Measurements from ENCODE around the gene VSTM5. TPM values are rescaled to one million over a fixed set of nuclear protein-coding genes. Genes with fewer than 3 reads are reported as not detected.
"Not testable (repeated sequence)": the region's sequence is repeated elsewhere in the genome, so short reads cannot be mapped to it uniquely, and the experiment has no call there.

VSTM5 gene
- total RNA-seq (2014; rRNA removed) = not detected in 2 replicates
- polyA plus RNA-seq (2012) = 0.09 TPM

DNA sequence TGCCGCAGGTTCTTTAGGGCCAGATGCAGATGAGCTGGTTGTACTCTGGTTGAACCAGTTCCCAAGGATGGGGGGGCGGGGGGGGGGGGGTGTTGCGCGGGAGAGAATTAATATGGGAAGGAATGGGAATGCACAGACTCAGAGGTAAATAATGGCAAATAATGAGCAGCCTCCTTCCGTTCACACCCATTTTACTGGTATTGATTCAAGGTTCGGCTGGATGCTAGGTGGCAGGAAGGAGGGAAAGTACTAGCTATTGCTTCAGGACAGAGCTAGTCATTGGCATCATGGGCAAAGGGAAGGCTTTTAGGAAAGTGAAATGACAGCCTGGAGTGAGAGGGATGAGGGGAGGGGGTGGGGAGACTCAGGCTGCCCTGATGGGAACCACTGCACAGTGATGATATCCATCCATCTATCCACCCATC, at the start of gene VSTM5:
Gene VSTM5 (minus strand): TSS at position 25 of the 425 bp plus-strand sequence. CDS start 116 bp downstream, outside the sequence.
- DNase-seq (ENCODE audit: low read depth) = no peak

- peak; percentile 49 for DNase-seq (ENCODE audit: low read depth)
Measured at GRCh38 chr11:93895106-93895862, 44.9 kb upstream of the VSTM5 start.

DNA sequence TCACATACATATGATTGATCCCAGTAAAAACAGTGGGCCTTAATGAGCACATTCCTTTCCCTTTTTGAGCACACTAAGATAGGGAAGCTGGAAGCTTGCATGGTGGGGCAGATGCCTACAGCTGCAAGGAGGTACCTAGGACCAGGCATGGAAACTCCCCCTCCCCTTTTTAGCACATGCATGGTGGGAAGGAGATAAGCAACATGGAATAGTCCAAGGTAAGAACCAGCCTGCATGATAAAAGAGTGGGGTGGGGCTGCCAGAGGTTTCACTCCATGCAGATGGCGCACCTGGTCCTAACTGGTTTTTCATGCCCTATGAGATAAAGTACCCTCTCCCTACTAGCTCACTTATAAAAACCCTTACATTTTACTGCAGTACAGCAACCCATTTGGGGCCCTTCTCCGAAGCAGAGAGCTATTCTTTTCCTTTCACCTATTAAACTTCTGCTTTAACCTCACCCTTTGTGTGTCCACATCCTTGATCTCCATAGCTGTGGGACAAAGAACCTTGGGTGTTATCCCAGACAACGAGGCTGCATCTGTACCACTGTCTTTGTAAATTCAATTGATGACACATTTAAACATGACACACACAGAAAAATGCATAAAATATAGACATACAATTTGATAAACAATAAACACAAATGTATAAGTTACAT, 40.1 kb upstream of the VSTM5 start:
- no peak for DNase-seq (ENCODE audit: low read depth)

GRCh38 chr11:93887111-93887510, 36.7 kb upstream of the VSTM5 start:
- DNase-seq (ENCODE audit: low read depth) = no peak

DNA sequence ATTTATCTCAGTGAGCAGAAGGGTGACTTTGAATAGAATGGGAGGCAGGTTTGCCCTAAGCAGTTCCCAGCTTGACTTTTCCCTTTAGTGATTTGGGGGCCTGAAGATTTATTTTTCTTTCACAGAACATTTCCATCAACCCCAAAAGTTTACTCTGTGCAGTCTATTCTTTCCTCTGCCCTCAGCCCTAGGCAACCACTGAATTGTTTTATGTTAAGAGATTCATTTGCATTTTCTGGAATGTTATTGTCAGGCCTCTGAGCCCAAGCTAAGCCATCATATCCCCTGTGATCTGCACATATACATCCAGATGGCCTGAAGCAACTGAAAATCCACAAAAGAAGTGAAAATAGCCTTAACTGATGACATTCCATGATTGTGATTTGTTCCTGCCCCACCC, 28.7 kb upstream of the VSTM5 start:
- DNase-seq (ENCODE audit: low read depth) = not testable (repeated sequence)

GRCh38 chr11:93875637-93876036, 25.2 kb upstream of the VSTM5 start:
- DNase-seq (ENCODE audit: low read depth) = no peak

- no peak for DNase-seq (ENCODE audit: low read depth)
Measured at GRCh38 chr11:93871526-93871925, 21.1 kb upstream of the VSTM5 start.

DNA sequence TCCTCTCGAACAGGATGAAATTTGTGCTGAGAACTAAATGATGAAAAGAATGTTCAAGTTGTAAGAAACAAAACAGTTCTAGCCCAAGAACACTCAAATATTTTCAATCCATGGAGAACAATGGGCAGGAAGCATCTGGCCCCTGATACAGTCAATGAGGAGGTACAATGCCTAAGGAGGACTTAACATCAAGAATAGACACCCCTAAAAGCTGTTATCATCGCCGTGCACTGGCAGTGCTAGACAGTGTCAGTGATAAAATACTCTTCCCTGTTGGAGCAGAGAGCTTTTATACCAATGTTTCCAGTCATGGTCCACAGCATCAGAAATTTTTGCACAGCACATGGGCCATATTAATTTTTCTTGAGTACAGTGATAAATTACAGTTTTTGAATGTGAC, 20.2 kb upstream of the VSTM5 start:
- DNase-seq (ENCODE audit: low read depth) = no peak

DNA sequence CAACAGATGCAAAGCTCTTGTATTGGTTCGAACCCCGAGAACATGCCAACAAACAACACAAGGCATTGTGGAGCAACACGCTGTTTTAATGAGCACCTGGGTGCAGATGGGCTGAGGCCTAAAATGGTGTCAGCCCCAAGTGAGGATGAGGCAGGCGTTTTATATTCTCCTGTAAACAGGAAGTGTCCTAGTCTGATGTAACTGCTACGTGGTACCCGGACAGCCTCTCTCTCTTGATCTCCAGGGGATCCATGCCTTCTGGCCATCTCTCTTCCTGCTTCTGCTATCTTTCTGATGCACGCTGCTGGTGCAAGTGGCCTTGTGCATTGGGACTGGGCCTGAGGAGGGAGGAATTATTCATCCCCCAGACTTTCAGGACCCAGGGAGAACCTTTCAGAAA, 19.4 kb upstream of the VSTM5 start:
- no peak for DNase-seq (ENCODE audit: low read depth)

DNA sequence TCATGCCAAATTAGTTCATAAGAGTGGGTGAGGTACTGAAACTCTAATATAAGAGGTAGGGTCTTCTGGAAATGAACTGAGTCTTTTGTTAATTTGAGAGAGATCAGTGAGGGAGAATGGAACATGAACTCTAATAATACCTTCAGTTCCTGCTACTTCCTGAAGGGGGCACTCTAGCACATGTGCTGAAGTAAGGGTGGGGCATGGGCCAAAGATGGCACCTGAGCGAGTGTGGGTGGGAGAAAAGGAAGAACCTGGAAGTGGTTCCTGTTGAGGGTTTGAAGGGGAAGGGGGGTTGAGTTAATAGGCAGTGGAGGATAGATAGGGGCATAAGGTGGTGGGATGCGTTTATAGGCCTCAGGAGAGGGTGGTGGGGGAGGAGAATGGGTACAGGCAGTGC, 18.0 kb upstream of the VSTM5 start:
- not testable (repeated sequence) for DNase-seq (ENCODE audit: low read depth)

DNA sequence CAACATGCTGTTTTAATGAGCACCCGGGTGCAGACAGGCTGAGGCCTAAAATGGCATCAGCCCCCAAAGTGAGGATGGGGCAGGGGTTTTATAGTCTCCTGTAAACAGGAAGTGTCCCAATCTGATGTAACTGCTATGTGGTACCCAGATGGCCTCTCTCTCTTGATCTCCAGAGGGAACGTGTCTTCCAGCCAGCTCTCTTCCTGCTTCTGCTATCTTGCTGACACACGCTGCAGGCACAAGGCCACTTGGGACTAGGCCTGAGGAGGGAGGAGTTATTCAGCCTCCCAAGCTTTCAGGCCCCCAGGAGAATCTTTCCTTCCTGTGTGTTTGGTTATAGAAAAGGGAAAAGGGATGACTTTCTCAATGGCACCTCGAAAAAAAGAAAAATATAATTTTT, 11.4 kb upstream of the VSTM5 start:
- DNase-seq (ENCODE audit: low read depth) = no peak

GRCh38 chr11:93858121-93858775, 7.8 kb upstream of the VSTM5 start:
- DNase-seq (ENCODE audit: low read depth) = no peak

GRCh38 chr11:93857413-93858120, 7.1 kb upstream of the VSTM5 start:
- no peak for DNase-seq (ENCODE audit: low read depth)

- no peak for DNase-seq (ENCODE audit: low read depth)
Measured at GRCh38 chr11:93852242-93852641, 1.8 kb upstream of the VSTM5 start.

GRCh38 chr11:93849751-93850593, 446 bp downstream of the VSTM5 start:
- DNase-seq (ENCODE audit: low read depth) = no peak

GRCh38 chr11:93849201-93849600, 1.2 kb downstream of the VSTM5 start:
- DNase-seq (ENCODE audit: low read depth) = no peak

DNA sequence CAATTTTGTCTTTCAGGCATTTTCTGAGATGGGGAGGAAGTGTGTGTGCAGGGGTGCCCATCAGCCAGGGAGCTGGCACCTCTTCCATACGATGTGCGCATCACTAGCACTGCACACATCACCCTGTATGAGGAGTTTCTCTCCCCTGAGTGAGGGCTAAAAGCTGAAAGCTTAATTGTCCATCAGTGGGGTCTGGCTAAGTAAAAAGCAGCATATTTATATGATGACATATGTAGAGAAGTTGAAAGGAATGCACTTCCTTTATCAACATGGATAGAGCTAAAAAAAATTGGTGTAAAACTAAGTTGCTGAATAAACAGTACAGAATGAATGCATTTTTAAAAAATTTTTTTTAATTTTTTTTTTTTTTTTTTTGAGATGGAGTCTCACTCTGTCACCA, 4.0 kb downstream of the VSTM5 start:
- no peak for DNase-seq (ENCODE audit: low read depth)

- no peak for DNase-seq (ENCODE audit: low read depth)
Measured at GRCh38 chr11:93845181-93846092, 5.0 kb downstream of the VSTM5 start.

GRCh38 chr11:93844568-93844967, 5.8 kb downstream of the VSTM5 start:
- no peak for DNase-seq (ENCODE audit: low read depth)

DNA sequence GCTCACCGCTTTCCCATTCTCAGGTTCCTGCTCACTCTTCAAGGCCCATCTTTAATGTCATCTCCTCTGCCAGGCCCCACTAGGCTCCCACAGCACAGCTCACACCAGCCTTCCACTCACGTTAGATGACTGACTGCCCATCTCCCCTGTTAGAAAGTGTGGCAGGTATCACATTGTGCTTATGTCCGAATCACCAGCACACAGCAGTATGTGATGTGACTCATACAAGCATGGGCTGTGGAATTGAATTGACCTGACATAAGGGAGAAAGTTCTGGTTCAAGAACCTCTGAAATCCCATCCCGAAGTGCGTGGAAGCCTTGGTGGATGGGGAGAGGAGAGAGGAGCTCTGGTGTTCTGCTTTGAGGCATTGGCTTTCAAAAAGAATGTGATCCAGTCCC, 6.5 kb downstream of the VSTM5 start:
- DNase-seq (ENCODE audit: low read depth) = no peak

Data from LHCN-M2 (cell line).